Tongue (tissue), 2 donors: Measurements from ENCODE around the gene CUBN. TPM values are rescaled to one million over a fixed set of nuclear protein-coding genes. Genes with fewer than 3 reads are reported as not detected.
"Not testable (repeated sequence)": the region's sequence is repeated elsewhere in the genome, so short reads cannot be mapped to it uniquely, and the experiment has no call there.

Experiments used
- DNase-seq: peaks from one replicate; pipeline ENCODE4 v3.0.0-alpha.2; 2015
- total RNA-seq: library from RNA; depleted of rRNA; stranded (reverse); fragments of >200 nt; gene quantifications from one replicate; pipeline ENCODE4 v1.2.3, GENCODE V29; 2014

The CUBN gene
- total RNA-seq, 1 donor from 2014 or later = 3.5 TPM

- no peak for DNase-seq
Measured at GRCh38 chr10:16866541-16867275, 262.9 kb downstream of the CUBN start.

- DNase-seq = no peak
Measured at GRCh38 chr10:16865766-16866165, 263.8 kb downstream of the CUBN start.

GRCh38 chr10:16863766-16864165 is 265.8 kb downstream of the CUBN start:
- DNase-seq = no peak

GRCh38 chr10:16857419-16857818 is 272.2 kb downstream of the CUBN start:
- DNase-seq = peak; percentile 33

- peak; percentile 85 for DNase-seq
Measured at GRCh38 chr10:16856567-16856966, 273.0 kb downstream of the CUBN start.

- DNase-seq = peak; percentile 37
Measured at GRCh38 chr10:16856092-16856491, 273.5 kb downstream of the CUBN start.

GRCh38 chr10:16854623-16855022 is 275.0 kb downstream of the CUBN start:
- no peak for DNase-seq

- no peak for DNase-seq
Measured at GRCh38 chr10:16853809-16854208, 275.8 kb downstream of the CUBN start.

GRCh38 chr10:16853201-16853600 is 276.4 kb downstream of the CUBN start:
- peak; percentile 62 for DNase-seq

GRCh38 chr10:16852624-16853023 is 277.0 kb downstream of the CUBN start:
- DNase-seq = no peak

- no peak for DNase-seq
Measured at GRCh38 chr10:16848562-16849154, 281.0 kb downstream of the CUBN start.

- no peak for DNase-seq
Measured at GRCh38 chr10:16847644-16848043, 282.0 kb downstream of the CUBN start.

- peak; percentile 31 for DNase-seq
Measured at GRCh38 chr10:16845248-16845647, 284.4 kb downstream of the CUBN start.

- peak; percentile 88 for DNase-seq
Measured at GRCh38 chr10:16843252-16843870, 286.2 kb downstream of the CUBN start.

GRCh38 chr10:16835228-16835627 is 294.4 kb downstream of the CUBN start:
- DNase-seq = no peak

- DNase-seq = no peak
Measured at GRCh38 chr10:16832351-16833080, 297.1 kb downstream of the CUBN start.

- no peak for DNase-seq
Measured at GRCh38 chr10:16828701-16829175, 300.9 kb downstream of the CUBN start.

GRCh38 chr10:16828114-16828568 is 301.5 kb downstream of the CUBN start:
- peak; percentile 93 for DNase-seq

GRCh38 chr10:16827474-16827873 is 302.1 kb downstream of the CUBN start:
- DNase-seq = not testable (repeated sequence)

- no peak for DNase-seq
Measured at GRCh38 chr10:16822726-16823360, 306.8 kb downstream of the CUBN start.

GRCh38 chr10:16822027-16822426 is 307.6 kb downstream of the CUBN start:
- no peak for DNase-seq

- no peak for DNase-seq
Measured at GRCh38 chr10:16820421-16820820, 309.2 kb downstream of the CUBN start.
